ENCODE measurements around the gene RBM26. TPM values are rescaled to one million over a fixed set of nuclear protein-coding genes. Genes with fewer than 3 reads are reported as not detected.

RBM26 gene
- total and polyA plus RNA-seq, 4 donors: 6.4 to 18.4 (median 12.3) TPM

DNA sequence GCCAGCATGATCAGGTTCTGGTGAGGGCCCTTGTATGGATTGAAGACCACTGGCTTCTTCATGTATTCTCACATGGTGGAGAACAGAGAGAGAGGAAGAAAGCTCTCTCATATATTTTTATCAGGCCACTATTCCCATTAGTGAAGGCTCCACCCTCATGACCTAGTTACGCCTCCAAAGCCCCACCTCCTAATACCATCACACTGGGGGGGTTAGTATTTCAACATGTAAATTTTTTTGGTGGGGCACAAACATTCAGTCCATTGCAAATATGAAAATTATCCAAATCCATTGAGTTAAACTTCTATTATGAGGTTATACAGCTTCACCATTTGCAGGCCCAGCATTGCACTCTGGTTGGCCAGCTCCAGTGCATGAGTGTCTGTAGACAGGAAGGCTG is 33.2 kb upstream of the RBM26 start:
- 90% methylated on average over 1 of the region's 1 CpG for WGBS
- H3K9me3 ChIP-seq (ENCODE audit: control insufficient read depth in 4 of 4, low read length in 3 of 4): no peaks in the 10 kb centered on the region
- H3K4me1 ChIP-seq (ENCODE audit: control insufficient read depth in 4 of 4, insufficient read depth in 4 of 4, low read length in 3 of 4): no peaks in the 10 kb centered on the region

DNA sequence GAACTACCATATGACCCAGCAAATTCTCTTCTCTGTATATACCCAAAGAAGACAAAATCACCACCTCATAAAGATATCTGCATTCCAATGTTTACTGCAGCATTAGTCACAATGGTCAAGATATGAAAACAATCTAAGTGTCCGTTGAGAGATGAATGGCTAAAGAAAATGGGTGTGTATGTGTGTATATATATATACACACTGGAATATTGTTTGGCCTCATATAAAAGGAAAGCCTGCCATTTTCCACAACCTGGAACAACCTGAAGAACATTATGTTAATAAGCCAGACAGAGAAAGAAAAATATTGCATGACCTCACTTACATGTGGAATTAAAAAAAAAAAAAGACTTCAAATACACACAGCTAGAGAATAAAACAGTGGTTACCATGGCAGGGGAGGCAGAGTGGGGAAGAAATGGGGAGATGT is 29.5 kb upstream of the RBM26 start:
- 73% methylated on average over 1 of the region's 1 CpG for WGBS
- Histone ChIP-seq H3K4me3 (ENCODE audit: low read depth in 1 of 3, low read length in 3 of 3) (no peak overlapping the region), H3K27me3 (ENCODE audit: control insufficient read depth in 4 of 4, insufficient read depth in 4 of 4, low read length in 3 of 4) (no peaks in the 10 kb centered on the region), H3K4me1 (ENCODE audit: control insufficient read depth in 4 of 4, insufficient read depth in 4 of 4, low read length in 3 of 4) (no peaks in the 10 kb centered on the region), H3K36me3 (ENCODE audit: control insufficient read depth in 4 of 4, insufficient read depth in 3 of 4, low read depth in 1 of 4, low read length in 3 of 4) (no peaks in the 10 kb centered on the region), H3K9me3 (ENCODE audit: control insufficient read depth in 4 of 4, low read length in 3 of 4) (no peaks in the 10 kb centered on the region), H3K27ac (ENCODE audit: low read depth in 1 of 2, low read length in 2 of 2) (no peak overlapping the region), H3K9ac (ENCODE audit: low read depth in 1 of 2, low read length in 2 of 2) (no peak overlapping the region)
- DNase-seq (ENCODE audit: low spot score): no peak
- TF ChIP-seq YY1 (IDR thresholded peaks at IDR 0.05) (no peak), HNF4A (conservative IDR thresholded peaks at IDR 0.05) (no peak), FOXA2 (IDR thresholded peaks at IDR 0.05) (no peak), SP1 (IDR thresholded peaks at IDR 0.05) (no peak), NR2F2 (IDR thresholded peaks at IDR 0.05) (no peak), JUND (IDR thresholded peaks at IDR 0.05) (no peak), HNF4G (IDR thresholded peaks at IDR 0.05) (no peak), RAD21 (IDR thresholded peaks at IDR 0.05) (no peak), TAF1 (conservative IDR thresholded peaks at IDR 0.05) (no peak), GABPA (IDR thresholded peaks at IDR 0.05 in 1 of 2, conservative IDR thresholded peaks at IDR 0.05 in 1 of 2) (no peak)
- TF ChIP-seq, protein P1, sequence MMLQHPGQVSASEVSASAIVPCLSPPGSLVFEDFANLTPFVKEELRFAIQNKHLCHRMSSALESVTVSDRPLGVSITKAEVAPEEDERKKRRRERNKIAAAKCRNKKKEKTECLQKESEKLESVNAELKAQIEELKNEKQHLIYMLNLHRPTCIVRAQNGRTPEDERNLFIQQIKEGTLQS (IDR thresholded peaks at IDR 0.05): no peak
- TF ChIP-seq, protein P2, sequence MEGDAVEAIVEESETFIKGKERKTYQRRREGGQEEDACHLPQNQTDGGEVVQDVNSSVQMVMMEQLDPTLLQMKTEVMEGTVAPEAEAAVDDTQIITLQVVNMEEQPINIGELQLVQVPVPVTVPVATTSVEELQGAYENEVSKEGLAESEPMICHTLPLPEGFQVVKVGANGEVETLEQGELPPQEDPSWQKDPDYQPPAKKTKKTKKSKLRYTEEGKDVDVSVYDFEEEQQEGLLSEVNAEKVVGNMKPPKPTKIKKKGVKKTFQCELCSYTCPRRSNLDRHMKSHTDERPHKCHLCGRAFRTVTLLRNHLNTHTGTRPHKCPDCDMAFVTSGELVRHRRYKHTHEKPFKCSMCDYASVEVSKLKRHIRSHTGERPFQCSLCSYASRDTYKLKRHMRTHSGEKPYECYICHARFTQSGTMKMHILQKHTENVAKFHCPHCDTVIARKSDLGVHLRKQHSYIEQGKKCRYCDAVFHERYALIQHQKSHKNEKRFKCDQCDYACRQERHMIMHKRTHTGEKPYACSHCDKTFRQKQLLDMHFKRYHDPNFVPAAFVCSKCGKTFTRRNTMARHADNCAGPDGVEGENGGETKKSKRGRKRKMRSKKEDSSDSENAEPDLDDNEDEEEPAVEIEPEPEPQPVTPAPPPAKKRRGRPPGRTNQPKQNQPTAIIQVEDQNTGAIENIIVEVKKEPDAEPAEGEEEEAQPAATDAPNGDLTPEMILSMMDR (IDR thresholded peaks at IDR 0.05; ENCODE audit: low read depth, low read length, missing input control): no peak
- TF ChIP-seq, protein P3, sequence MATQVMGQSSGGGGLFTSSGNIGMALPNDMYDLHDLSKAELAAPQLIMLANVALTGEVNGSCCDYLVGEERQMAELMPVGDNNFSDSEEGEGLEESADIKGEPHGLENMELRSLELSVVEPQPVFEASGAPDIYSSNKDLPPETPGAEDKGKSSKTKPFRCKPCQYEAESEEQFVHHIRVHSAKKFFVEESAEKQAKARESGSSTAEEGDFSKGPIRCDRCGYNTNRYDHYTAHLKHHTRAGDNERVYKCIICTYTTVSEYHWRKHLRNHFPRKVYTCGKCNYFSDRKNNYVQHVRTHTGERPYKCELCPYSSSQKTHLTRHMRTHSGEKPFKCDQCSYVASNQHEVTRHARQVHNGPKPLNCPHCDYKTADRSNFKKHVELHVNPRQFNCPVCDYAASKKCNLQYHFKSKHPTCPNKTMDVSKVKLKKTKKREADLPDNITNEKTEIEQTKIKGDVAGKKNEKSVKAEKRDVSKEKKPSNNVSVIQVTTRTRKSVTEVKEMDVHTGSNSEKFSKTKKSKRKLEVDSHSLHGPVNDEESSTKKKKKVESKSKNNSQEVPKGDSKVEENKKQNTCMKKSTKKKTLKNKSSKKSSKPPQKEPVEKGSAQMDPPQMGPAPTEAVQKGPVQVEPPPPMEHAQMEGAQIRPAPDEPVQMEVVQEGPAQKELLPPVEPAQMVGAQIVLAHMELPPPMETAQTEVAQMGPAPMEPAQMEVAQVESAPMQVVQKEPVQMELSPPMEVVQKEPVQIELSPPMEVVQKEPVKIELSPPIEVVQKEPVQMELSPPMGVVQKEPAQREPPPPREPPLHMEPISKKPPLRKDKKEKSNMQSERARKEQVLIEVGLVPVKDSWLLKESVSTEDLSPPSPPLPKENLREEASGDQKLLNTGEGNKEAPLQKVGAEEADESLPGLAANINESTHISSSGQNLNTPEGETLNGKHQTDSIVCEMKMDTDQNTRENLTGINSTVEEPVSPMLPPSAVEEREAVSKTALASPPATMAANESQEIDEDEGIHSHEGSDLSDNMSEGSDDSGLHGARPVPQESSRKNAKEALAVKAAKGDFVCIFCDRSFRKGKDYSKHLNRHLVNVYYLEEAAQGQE (IDR thresholded peaks at IDR 0.05): no peak

More for the DNA sequence above, 33.2 kb upstream of the RBM26 start:
- no peaks in the 10 kb centered on the region for H3K27me3 ChIP-seq (ENCODE audit: control insufficient read depth in 4 of 4, insufficient read depth in 4 of 4, low read length in 3 of 4)
- no peaks in the 10 kb centered on the region for H3K36me3 ChIP-seq (ENCODE audit: control insufficient read depth in 4 of 4, insufficient read depth in 3 of 4, low read depth in 1 of 4, low read length in 3 of 4)
- no peak for DNase-seq (ENCODE audit: low spot score)
- H3K9ac ChIP-seq (ENCODE audit: low read depth in 1 of 2, low read length in 2 of 2): no peak overlapping the region
- TF ChIP-seq RXRA (IDR thresholded peaks at IDR 0.05): no peak
- TF ChIP-seq, protein P2 (IDR thresholded peaks at IDR 0.05; ENCODE audit: low read depth, low read length, missing input control): no peak
- no peak overlapping the region for H3K4me3 ChIP-seq (ENCODE audit: low read depth in 1 of 3, low read length in 3 of 3)
- no peak overlapping the region for H3K27ac ChIP-seq (ENCODE audit: low read depth in 1 of 2, low read length in 2 of 2)
